ENCODE measurements around the gene SERTAD3. TPM values are rescaled to one million over a fixed set of nuclear protein-coding genes. Genes with fewer than 3 reads are reported as not detected.
"Not testable (repeated sequence)": the region's sequence is repeated elsewhere in the genome, so short reads cannot be mapped to it uniquely, and the experiment has no call there.

The SERTAD3 gene
- polyA plus RNA-seq, 1 experiment: 22.3 TPM

DNA sequence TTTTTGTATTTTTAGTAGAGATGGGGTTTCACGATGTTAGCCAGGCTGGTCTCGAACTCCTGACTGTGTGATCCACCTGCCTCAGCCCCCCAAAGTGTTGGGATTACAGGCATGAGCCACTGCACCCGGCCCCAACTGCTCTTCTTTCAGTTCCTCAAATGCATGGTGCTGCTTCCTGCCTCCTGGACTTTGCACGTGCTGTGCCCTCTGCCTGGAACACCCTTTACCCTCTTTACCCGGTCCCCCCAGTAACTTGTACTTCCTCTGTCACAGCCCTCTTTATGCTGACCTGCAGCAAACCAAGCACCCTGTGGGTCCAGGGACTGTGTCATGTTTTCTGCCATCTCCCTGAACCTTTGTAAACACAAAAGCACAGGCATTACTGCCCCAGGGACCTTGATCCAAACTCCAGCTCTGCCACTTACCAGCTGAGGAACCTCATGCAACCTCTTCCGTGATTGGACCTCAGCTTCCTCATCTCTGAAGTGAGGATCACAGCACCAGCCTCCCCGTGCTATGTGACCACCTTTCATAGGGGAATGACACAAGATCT is 17.6 kb upstream of the SERTAD3 start:
- Histone ChIP-seq H3K27me3 (ENCODE audit: control insufficient read depth, insufficient read depth, low read length) (no peaks in the 10 kb centered on the region), H3K4me3 (ENCODE audit: low read depth, low read length) (no peak overlapping the region), H3K36me3 (ENCODE audit: control insufficient read depth, insufficient read depth, low read length) (no peaks in the 10 kb centered on the region; the same call in 1 of the 2 replicates)
- DNase-seq (ENCODE audit: low read depth): no peak
- TF ChIP-seq, protein P1, sequence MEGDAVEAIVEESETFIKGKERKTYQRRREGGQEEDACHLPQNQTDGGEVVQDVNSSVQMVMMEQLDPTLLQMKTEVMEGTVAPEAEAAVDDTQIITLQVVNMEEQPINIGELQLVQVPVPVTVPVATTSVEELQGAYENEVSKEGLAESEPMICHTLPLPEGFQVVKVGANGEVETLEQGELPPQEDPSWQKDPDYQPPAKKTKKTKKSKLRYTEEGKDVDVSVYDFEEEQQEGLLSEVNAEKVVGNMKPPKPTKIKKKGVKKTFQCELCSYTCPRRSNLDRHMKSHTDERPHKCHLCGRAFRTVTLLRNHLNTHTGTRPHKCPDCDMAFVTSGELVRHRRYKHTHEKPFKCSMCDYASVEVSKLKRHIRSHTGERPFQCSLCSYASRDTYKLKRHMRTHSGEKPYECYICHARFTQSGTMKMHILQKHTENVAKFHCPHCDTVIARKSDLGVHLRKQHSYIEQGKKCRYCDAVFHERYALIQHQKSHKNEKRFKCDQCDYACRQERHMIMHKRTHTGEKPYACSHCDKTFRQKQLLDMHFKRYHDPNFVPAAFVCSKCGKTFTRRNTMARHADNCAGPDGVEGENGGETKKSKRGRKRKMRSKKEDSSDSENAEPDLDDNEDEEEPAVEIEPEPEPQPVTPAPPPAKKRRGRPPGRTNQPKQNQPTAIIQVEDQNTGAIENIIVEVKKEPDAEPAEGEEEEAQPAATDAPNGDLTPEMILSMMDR (IDR thresholded peaks at IDR 0.05; ENCODE audit: insufficient read depth, low read depth, low read length): no peak
- ChIA-PET CTCF (interaction anchor here (4.3 to 6.2 kb wide), 2 partner anchors 7 to 140 kb away, joined by 37 to 50 read pairs; partner anchors contain the start of gene LTBP4), POLR2A (no interaction called here)

DNA sequence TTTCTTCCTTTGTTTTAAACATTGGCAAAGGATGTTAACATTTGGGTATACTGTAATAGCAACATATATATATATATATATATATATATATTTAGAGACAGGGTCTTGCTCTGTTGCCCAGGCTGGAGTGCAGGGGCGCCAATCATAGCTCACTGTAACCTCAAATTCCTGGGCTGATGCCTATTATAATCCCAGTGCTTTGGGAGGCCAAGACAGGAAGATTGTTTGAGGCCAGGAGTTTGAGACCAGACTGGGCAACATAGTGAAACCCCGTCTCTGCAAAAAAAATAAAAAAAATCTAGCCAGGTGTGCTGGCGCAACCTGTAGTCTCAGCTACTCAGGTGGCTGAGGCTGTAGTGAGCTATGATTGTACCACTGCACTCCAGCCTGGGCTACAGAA is 16.1 kb upstream of the SERTAD3 start:
- ChIA-PET CTCF (interaction anchor here (6.2 kb wide), 1 partner anchor 141 kb away, joined by 50 read pairs; the partner anchor contains the start of gene LTBP4), POLR2A (no interaction called here)
- no peak overlapping the region for H3K4me3 ChIP-seq (ENCODE audit: low read depth, low read length)
- no peaks in the 10 kb centered on the region for H3K27me3 ChIP-seq (ENCODE audit: control insufficient read depth, insufficient read depth, low read length)
- TF ChIP-seq, protein P1 (IDR thresholded peaks at IDR 0.05; ENCODE audit: insufficient read depth, low read depth, low read length): no peak
- no peak for DNase-seq (ENCODE audit: low read depth)
- H3K36me3 ChIP-seq (ENCODE audit: control insufficient read depth, insufficient read depth, low read length): no peaks in the 10 kb centered on the region; the same call in 1 of the 2 replicates

DNA sequence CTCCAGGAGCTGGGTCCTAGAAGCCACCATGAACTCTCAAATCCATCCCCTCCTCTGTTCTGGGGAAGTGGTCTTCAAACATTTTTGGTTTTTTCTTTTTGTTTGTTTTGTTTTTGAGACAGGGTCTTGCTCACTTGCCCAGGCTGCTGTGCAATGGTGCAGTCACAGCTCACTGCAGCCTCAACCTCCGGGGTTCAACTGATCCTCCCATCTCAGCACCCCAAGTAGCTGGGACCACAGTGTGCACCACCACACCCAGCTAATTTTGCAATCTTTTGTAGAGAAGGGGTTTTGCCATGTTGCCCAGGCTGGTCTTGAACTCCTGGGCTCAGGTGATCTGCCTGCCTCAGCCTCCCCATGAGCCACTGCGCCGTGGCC is 14.5 kb upstream of the SERTAD3 start:
- ChIA-PET CTCF (interaction anchor here (0.6 kb wide), 1 partner anchor 719 kb away, joined by 3 read pairs; no protein-coding TSS in a partner anchor), POLR2A (no interaction called here)

DNA sequence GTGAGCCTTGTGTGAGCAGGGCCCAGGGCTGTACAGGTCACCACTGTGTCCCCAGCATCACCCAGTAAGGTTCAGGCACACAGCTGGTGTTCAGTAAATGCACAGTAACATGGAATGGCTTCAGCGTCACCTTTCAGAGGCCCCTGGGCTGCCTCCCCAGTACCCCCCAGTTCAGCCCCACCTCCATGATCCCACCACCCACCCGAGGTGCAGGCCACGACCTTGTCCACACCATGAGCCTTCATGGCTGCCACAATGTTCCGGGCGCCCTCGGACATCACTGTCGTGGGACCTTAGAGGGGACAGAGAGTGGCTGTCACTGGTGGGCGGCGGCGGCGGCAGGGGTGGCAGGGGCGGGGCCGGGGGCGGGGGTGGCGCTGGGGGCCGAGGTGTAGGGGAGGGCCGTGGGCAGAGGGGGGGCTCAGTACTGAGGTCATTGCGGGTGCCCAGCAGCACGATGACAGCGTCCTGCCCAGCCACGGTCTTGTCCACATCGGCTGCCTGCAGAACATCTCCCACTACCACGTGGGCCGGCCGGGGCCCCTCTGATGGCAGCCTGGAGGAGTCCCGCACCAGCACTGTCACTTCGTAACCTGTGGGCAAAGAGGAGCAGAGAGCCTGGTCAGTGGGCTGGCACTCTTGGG is 13.9 kb upstream of the SERTAD3 start:
- no peak for DNase-seq (ENCODE audit: low read depth)
- TF ChIP-seq, protein P1 (IDR thresholded peaks at IDR 0.05; ENCODE audit: insufficient read depth, low read depth, low read length): no peak
- Histone ChIP-seq H3K36me3 (ENCODE audit: control insufficient read depth, insufficient read depth, low read length) (no peaks in the 10 kb centered on the region; the same call in 1 of the 2 replicates), H3K27me3 (ENCODE audit: control insufficient read depth, insufficient read depth, low read length) (no peaks in the 10 kb centered on the region), H3K4me3 (ENCODE audit: low read depth, low read length) (no peak overlapping the region)
- CTCF ChIA-PET: interaction anchor here (0.6 kb wide), 1 partner anchor 719 kb away, joined by 3 read pairs; no protein-coding TSS in a partner anchor
- POLR2A ChIA-PET: no interaction called here

More for the DNA sequence above, 14.5 kb upstream of the SERTAD3 start:
- Histone ChIP-seq H3K27me3 (ENCODE audit: control insufficient read depth, insufficient read depth, low read length) (no peaks in the 10 kb centered on the region), H3K4me3 (ENCODE audit: low read depth, low read length) (no peak overlapping the region), H3K36me3 (ENCODE audit: control insufficient read depth, insufficient read depth, low read length) (no peaks in the 10 kb centered on the region; the same call in 1 of the 2 replicates)
- TF ChIP-seq, protein P1 (IDR thresholded peaks at IDR 0.05; ENCODE audit: insufficient read depth, low read depth, low read length): no peak
- no peak for DNase-seq (ENCODE audit: low read depth)

DNA sequence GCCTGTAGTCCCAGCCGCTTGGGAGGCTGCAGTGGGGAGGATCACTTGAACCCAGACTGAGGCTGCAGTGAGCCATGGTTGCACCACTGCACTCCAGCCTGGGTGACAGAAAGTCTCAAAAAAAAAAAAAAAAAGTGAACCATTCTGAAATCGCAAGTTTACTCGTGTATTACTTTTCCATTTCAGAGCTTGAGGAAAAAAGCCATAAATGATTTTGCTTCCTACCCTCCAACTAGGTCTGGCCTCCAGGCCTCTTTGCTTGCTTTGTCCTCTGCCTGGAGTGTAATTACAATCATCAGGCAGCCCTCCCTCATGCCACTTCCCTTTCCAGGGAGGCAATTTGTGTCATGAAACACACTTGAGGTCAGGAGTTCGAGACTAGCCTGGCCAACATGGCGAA is 12.9 kb upstream of the SERTAD3 start:
- DNase-seq (ENCODE audit: low read depth): no peak
- ChIA-PET POLR2A (no interaction called here), CTCF (interaction anchor here (1.5 to 5.7 kb wide), 2 partner anchors 7 to 12 kb away, joined by 5 to 37 read pairs; partner anchors contain the start of gene BLVRB)
- Histone ChIP-seq H3K36me3 (ENCODE audit: control insufficient read depth, insufficient read depth, low read length) (no peaks in the 10 kb centered on the region; the same call in 1 of the 2 replicates), H3K4me3 (ENCODE audit: low read depth, low read length) (no peak overlapping the region), H3K27me3 (ENCODE audit: control insufficient read depth, insufficient read depth, low read length) (no peaks in the 10 kb centered on the region)
- TF ChIP-seq, protein P1 (IDR thresholded peaks at IDR 0.05; ENCODE audit: insufficient read depth, low read depth, low read length): no peak

DNA sequence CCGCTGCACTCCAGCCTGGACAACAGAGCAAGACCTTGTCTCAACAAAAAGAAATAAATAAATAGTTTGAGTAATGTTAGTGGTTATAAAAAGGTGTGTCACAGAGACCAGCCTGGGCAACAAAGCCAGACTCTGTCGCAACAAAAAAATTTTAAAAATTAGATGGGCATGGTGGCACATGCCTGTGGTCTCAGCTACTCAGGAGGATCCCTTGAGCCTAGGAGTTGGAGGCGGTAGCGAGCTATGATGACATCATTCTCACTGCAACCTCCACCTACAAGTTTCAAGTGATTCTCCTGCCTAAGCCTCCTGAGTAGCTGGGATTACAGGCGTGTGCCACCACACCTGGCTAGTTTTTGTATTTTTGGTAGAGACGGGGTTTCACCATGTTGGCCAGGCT is 9.8 kb upstream of the SERTAD3 start:
- DNase-seq (ENCODE audit: low read depth); H3K27me3 ChIP-seq (ENCODE audit: control insufficient read depth, insufficient read depth, low read length); H3K36me3 ChIP-seq (ENCODE audit: control insufficient read depth, insufficient read depth, low read length); H3K4me3 ChIP-seq (ENCODE audit: low read depth, low read length): not testable (repeated sequence)
- POLR2A ChIA-PET: interaction anchor here (0.6 kb wide), 2 partner anchors 28 to 87 kb away, joined by 3 read pairs; partner anchors contain the start of gene SERTAD1
- CTCF ChIA-PET: interaction anchor here (0.9 to 5.7 kb wide), 4 partner anchors 10 to 150 kb away, joined by 3 to 37 read pairs (median 3); partner anchors contain the start of gene BLVRB

All from BJ (cell line).